Ishikawa (cell line): ENCODE measurements around the gene ZNF799.

ENCODE experiments used
- CEBPB ChIP-seq: IDR thresholded peaks from 2 replicates; pipeline ENCODE4 v1.6.1; 2012
- CREB1 ChIP-seq: IDR thresholded peaks from 2 replicates; pipeline ENCODE4 v1.6.1; 2012; ENCODE audit warnings: low read depth
- EP300 ChIP-seq: IDR thresholded peaks from 2 replicates; pipeline ENCODE4 v1.6.1; 2012; ENCODE audit warnings: borderline replicate concordance
- RAD21 ChIP-seq: IDR thresholded peaks from 2 replicates; pipeline ENCODE4 v1.6.1; 2012; ENCODE audit warnings: low read depth
- TAF1 ChIP-seq: IDR thresholded peaks from 2 replicates; pipeline ENCODE4 v1.6.1; 2012; ENCODE audit warnings: low read depth, mild to moderate bottlenecking
- TEAD4 ChIP-seq: IDR thresholded peaks from 2 replicates; pipeline ENCODE4 v1.6.1; 2012
- YY1 ChIP-seq: IDR thresholded peaks from 2 replicates; pipeline ENCODE4 v1.6.1; 2012; ENCODE audit warnings: low read depth
- TF ChIP-seq, protein P1 (sequence below): IDR thresholded peaks from 2 replicates; pipeline ENCODE4 v1.6.1; 2012

- TF ChIP-seq, protein P1, sequence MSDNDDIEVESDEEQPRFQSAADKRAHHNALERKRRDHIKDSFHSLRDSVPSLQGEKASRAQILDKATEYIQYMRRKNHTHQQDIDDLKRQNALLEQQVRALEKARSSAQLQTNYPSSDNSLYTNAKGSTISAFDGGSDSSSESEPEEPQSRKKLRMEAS = no peak
- TF ChIP-seq CREB1 (no peak), RAD21 (no peak), CEBPB (no peak), EP300 (no peak), YY1 (no peak), TEAD4 (no peak), TAF1 (no peak)
Observed at GRCh38 chr19:12350890-12351197, 50.2 kb downstream of the ZNF799 start.
